GM23248 (cell line): Measurements from ENCODE around the gene MIAT. TPM values are rescaled to one million over a fixed set of nuclear protein-coding genes. Genes with fewer than 3 reads are reported as not detected.
A peak's percentile ranks its signal among the peaks of the same experiment; 100 is the strongest.

Experiments
- DNase-seq: peaks from one replicate; pipeline ENCODE4 v3.0.0-alpha.2; 2015
- H2AFZ ChIP-seq: fragments of 200-600 bp; sonication (generic); 2 replicates; pipeline ENCODE4 v1.6.1; 2016; ENCODE audit warnings: antibody characterized with exemption
- H3F3A ChIP-seq: fragments of 200-600 bp; sonication (generic); 2 replicates; pipeline ENCODE4 v1.6.1; 2016; ENCODE audit warnings: mild to moderate bottlenecking, antibody characterized with exemption, mixed run types; ENCODE audit not compliant: insufficient read depth
- H3K27ac ChIP-seq: fragments of 200-600 bp; sonication (generic); 2 replicates; pipeline ENCODE4 v1.5.1; 2016; ENCODE audit warnings: mild to moderate bottlenecking
- H3K27me3 ChIP-seq: fragments of 200-600 bp; sonication (generic); replicated peaks from 2 replicates; pipeline ENCODE4 v1.6.1; 2016; ENCODE audit warnings: mild to moderate bottlenecking; ENCODE audit not compliant: insufficient read depth
- H3K36me3 ChIP-seq: fragments of 200-600 bp; sonication (generic); 2 replicates; pipeline ENCODE4 v1.6.1; 2016; ENCODE audit warnings: low read depth, mild to moderate bottlenecking
- H3K4me1 ChIP-seq: fragments of 200-600 bp; sonication (generic); 2 replicates; pipeline ENCODE4 v1.6.1; 2016; ENCODE audit warnings: mild to moderate bottlenecking; ENCODE audit not compliant: insufficient read depth
- H3K4me2 ChIP-seq: fragments of 200-600 bp; sonication (generic); one replicate; pipeline ENCODE4 v1.6.1; 2016; ENCODE audit warnings: mild to moderate bottlenecking; ENCODE audit not compliant: unreplicated experiment
- H3K4me3 ChIP-seq: fragments of 200-600 bp; sonication (generic); 2 replicates; pipeline ENCODE4 v1.5.1; 2016; ENCODE audit warnings: mild to moderate bottlenecking
- H3K79me2 ChIP-seq: fragments of 200-600 bp; sonication (generic); 2 replicates; pipeline ENCODE4 v1.6.1; 2016; ENCODE audit warnings: mild to moderate bottlenecking; ENCODE audit not compliant: insufficient read depth
- H3K9ac ChIP-seq: fragments of 200-600 bp; sonication (generic); 2 replicates; pipeline ENCODE4 v1.6.1; 2016; ENCODE audit warnings: mild to moderate bottlenecking
- H3K9me2 ChIP-seq: fragments of 200-600 bp; sonication (generic); 2 replicates; pipeline ENCODE4 v1.6.1; 2016; ENCODE audit warnings: mixed run types, mild to moderate bottlenecking, moderate library complexity; ENCODE audit not compliant: insufficient read depth
- H3K9me3 ChIP-seq: fragments of 200-600 bp; sonication (generic); one replicate; pipeline ENCODE4 v1.6.1; 2017; ENCODE audit warnings: low read depth
- H4K20me1 ChIP-seq: fragments of 200-600 bp; sonication (generic); 2 replicates; pipeline ENCODE4 v1.6.0; 2016; ENCODE audit not compliant: insufficient read depth
- EZH2 ChIP-seq: fragments of 200-600 bp; sonication (generic); IDR thresholded peaks from 2 replicates; pipeline ENCODE4 v1.6.1; 2018; ENCODE audit warnings: antibody characterized with exemption, mild to moderate bottlenecking; ENCODE audit not compliant: insufficient read depth, poor library complexity, severe bottlenecking
- EZH2phosphoT487 ChIP-seq: fragments of 200-600 bp; sonication (generic); IDR thresholded peaks from 2 replicates; pipeline ENCODE4 v1.6.1; 2018; ENCODE audit warnings: antibody characterized with exemption, moderate library complexity, mild to moderate bottlenecking, low read depth; ENCODE audit not compliant: insufficient read depth
- WGBS, 2 experiments: methylation state at CpG; one replicate each; pipeline ENCODE4 v1.1.6; 2015 to 2017; ENCODE audit warnings: low lambda C conversion rate in 2 of 2, low coverage in 1 of 2; ENCODE audit errors: missing lambda C conversion rate in 2 of 2; 5-methylcytosine and 5-hydroxymethylcytosine counted together
- in situ Hi-C: fragments of 300-500 bp; cut with MboI; formaldehyde crosslinking; loops from 2 replicates; pipeline ENCODE4 v1.15.0; 2020
- polyA plus RNA-seq: library from polyadenylated mRNA; unstranded; fragments of >200 nt; fragmentation: Nextera tagmentation; extraction: Ambion mirVana; gene quantifications from 2 replicates; pipeline ENCODE4 v1.2.1, GENCODE V29; 2016
- total RNA-seq: library from RNA; depleted of rRNA; stranded (reverse); fragments of >200 nt; shearing (Covaris generic); gene quantifications from 2 replicates; pipeline ENCODE4 v1.2.3, GENCODE V29; 2014

MIAT gene
- total and polyA plus RNA-seq, 2 experiments from 2014 or later, result 0.23 to 0.43 TPM

GRCh38 chr22:26646158-26646557, 11.2 kb upstream of the MIAT start:
- Histone ChIP-seq H3F3A (0 out of 2 replicates have a peak, but pooled peaks cover 5% of the 10 kb centered on the region), H3K4me1 (peaks cover 11% of the 10 kb centered on the region), H2AFZ (no peak overlapping the region), H3K27ac (no peak overlapping the region), H3K4me3 (no peak overlapping the region), H4K20me1 (no peaks in the 10 kb centered on the region), H3K79me2 (no peaks in the 10 kb centered on the region), H3K9me2 (no peaks in the 10 kb centered on the region), H3K9ac (no peak overlapping the region), H3K4me2 (no peak overlapping the region), H3K27me3 (peaks cover 28% of the 10 kb centered on the region), H3K36me3 (no peaks in the 10 kb centered on the region), H3K9me3 (no peaks in the 10 kb centered on the region)
- WGBS, 2 experiments, result 11% methylated on average over 5 of the region's 5 CpGs
- peak; percentile 68 for DNase-seq
- in situ Hi-C loops, result no loop called here
- TF ChIP-seq EZH2phosphoT487, result no peak
- no peak for TF ChIP-seq EZH2

- peaks cover 45% of the 10 kb centered on the region for H3K27me3 ChIP-seq
These were observed 9.3 kb upstream of the MIAT start for GRCh38 chr22:26648011-26648497.

GRCh38 chr22:26648528-26649388, 8.6 kb upstream of the MIAT start:
- no peaks in the 10 kb centered on the region for H3K36me3 ChIP-seq
- peaks cover 11% of the 10 kb centered on the region for H3K4me1 ChIP-seq
- H3K9me2 ChIP-seq, result no peaks in the 10 kb centered on the region
- no peak overlapping the region for H3K27ac ChIP-seq
- no peaks in the 10 kb centered on the region for H3K9me3 ChIP-seq
- no peak overlapping the region for H2AFZ ChIP-seq
- no peak overlapping the region for H3K4me3 ChIP-seq
- 0 out of 2 replicates have a peak, but pooled peaks cover 5% of the 10 kb centered on the region for H3F3A ChIP-seq
- no peak for DNase-seq
- no peak overlapping the region for H3K9ac ChIP-seq
- H3K79me2 ChIP-seq, result no peaks in the 10 kb centered on the region
- WGBS, 2 experiments, result 59 to 61% methylated on average over 6 of the region's 6 CpGs
- peaks cover 52% of the 10 kb centered on the region for H3K27me3 ChIP-seq
- no peak for TF ChIP-seq EZH2phosphoT487
- no peak for TF ChIP-seq EZH2
- in situ Hi-C loops, result no loop called here
- H3K4me2 ChIP-seq, result no peak overlapping the region
- H4K20me1 ChIP-seq, result no peaks in the 10 kb centered on the region

More at GRCh38 chr22:26648011-26648497, 9.3 kb upstream of the MIAT start:
- H2AFZ ChIP-seq, result no peak overlapping the region
- H3K27ac ChIP-seq, result no peak overlapping the region
- H3K9ac ChIP-seq, result no peak overlapping the region
- no peak for TF ChIP-seq EZH2phosphoT487
- no peak for TF ChIP-seq EZH2
- H3K36me3 ChIP-seq, result no peaks in the 10 kb centered on the region
- peaks cover 11% of the 10 kb centered on the region for H3K4me1 ChIP-seq
- in situ Hi-C loops, result no loop called here
- DNase-seq, result no peak
- H3F3A ChIP-seq, result 0 out of 2 replicates have a peak, but pooled peaks cover 5% of the 10 kb centered on the region
- H3K4me2 ChIP-seq, result no peak overlapping the region
- H4K20me1 ChIP-seq, result no peaks in the 10 kb centered on the region
- H3K79me2 ChIP-seq, result no peaks in the 10 kb centered on the region
- H3K9me2 ChIP-seq, result no peaks in the 10 kb centered on the region
- no peak overlapping the region for H3K4me3 ChIP-seq
- H3K9me3 ChIP-seq, result no peaks in the 10 kb centered on the region
- WGBS, 2 experiments, result 50 to 58% methylated on average over 17 of the region's 17 CpGs

GRCh38 chr22:26650722-26651421, 6.5 kb upstream of the MIAT start:
- Histone ChIP-seq H3K4me1 (peaks cover 6% of the 10 kb centered on the region), H2AFZ (no peak overlapping the region), H3K9me3 (no peaks in the 10 kb centered on the region), H3K79me2 (no peaks in the 10 kb centered on the region), H3K4me3 (no peak overlapping the region), H3K9me2 (no peaks in the 10 kb centered on the region), H3K36me3 (no peaks in the 10 kb centered on the region), H3K4me2 (no peak overlapping the region), H4K20me1 (no peaks in the 10 kb centered on the region), H3K27ac (no peak overlapping the region), H3F3A (0 out of 2 replicates have a peak, but pooled peaks cover 1% of the 10 kb centered on the region), H3K27me3 (peaks cover 66% of the 10 kb centered on the region), H3K9ac (no peak overlapping the region)
- TF ChIP-seq EZH2phosphoT487, result no peak
- TF ChIP-seq EZH2, result no peak
- 58 to 69% methylated on average over 6 of the region's 6 CpGs for WGBS, 2 experiments
- in situ Hi-C loops, result no loop called here
- no peak for DNase-seq
